GM19324 (cell line): ENCODE data around the gene SGSM1.
"Not testable (repeated sequence)": the region's sequence is repeated elsewhere in the genome, so short reads cannot be mapped to it uniquely, and the experiment has no call there.

Source experiments
- ATAC-seq: cut with Tn5 transposase; IDR thresholded peaks from one replicate; pipeline ENCODE4 v1.9.1; 2021; ENCODE audit warnings: mild to moderate bottlenecking, moderate library complexity; ENCODE audit not compliant: unreplicated experiment, low FRiP score

The SGSM1 gene

DNA sequence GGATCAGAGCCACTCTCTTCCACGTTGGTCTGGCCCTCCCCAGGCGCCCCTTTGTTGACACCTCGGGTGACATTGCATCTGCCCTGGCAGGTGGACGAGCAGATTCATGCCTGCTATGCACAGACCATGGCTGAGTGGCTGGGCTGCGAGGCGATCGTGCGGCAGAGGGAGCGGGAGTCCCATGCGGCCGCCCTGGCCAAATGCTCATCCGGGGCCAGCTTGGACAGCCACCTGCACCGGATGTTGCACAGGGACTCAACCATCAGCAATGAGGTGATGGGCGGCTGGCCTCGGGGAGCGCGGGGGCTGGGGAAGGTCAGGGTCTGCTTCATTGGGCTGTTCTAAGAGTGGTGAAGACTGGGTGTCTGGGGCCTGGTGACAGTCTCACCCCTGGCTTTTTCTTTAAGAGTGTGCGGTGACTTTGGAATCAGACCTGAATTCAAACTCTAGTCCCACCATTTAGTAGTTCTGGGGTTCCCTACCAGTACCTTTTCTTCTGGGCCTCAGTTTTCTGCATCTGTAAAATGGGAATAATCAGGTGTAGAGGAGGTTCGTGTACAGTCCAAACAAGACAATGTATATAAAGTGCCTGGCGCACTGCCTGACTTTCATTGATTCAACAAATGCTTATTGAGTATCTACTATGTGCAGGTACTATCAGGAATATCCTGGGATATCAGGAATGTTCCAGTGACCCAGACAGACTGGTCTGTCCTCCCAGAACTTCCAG lies 87.5 kb downstream of the SGSM1 start:
- no peak for ATAC-seq

DNA sequence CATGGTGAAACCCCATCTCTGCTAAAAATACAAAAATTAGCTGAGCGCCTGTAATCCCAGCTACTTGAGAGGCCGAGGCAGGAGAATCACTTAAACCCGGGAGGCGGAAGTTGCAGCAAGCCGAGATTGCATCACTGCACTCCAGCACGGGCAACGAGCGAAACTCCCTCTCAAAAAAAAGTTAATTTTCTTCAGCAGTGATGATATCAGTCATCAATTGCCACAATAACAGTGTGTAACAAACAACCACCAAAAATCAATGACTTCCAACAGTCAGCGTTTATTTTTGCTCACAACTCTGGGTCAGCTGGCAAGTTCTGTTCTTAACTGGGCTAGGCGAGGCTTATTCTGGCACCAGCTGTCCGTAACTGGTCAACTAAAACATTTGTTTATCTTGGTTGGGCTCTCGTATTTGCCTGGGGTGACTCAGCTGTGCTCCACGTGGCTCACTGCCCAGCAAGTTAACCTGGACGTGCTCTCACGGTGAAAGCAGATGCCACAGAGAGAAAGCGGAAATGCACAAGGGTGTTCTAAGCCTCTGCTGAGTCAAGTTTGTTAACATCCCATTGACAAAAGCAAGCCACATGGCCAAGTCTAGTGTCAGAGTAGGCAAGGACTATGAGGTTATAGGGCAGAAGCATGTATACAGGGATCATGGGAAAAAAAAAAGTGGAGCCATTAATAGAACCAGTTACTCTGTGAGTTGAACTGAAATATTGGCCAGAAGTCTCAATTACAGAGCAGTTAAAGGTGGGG lies 88.4 kb downstream of the SGSM1 start:
- no peak for ATAC-seq

DNA sequence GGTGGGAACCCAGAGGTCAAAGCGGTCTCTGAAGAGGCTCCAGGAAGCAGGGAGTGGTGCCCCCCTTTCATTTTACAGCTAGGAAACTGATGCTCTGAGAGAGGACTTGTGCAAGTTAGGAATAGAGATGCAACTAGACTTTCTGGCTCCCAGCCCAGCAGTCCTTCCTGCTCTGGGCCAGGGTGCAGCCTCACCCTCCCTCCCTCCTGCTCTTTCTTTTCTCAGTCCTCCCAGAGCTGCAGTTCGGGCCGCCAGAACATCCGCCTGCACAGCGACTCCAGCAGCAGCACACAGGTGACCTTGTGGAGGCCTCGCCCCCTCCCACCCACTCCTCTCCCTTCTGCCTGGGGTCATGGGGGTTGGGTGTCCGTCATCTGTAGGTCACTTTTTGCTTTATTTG lies 89.0 kb downstream of the SGSM1 start:
- no peak for ATAC-seq

DNA sequence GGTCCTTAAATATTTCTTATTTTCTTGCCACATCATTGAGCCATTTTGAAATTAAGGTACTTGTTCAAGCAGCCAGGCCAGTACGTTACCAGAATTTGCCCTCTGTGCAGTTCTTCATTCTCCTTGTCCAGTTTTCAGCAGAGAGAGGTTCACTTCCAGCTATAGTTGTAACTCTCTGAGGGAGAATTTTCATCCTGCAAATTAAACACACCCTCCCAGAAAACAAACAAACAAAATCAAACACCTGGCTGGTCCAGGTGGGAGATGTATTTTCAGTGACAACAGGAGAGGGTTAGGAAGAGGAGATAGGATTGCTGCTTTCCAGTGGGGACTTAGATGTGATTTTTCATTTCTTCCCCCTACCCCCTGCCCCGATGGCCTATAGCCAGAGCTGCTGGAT lies 95.4 kb downstream of the SGSM1 start:
- ATAC-seq: no peak

DNA sequence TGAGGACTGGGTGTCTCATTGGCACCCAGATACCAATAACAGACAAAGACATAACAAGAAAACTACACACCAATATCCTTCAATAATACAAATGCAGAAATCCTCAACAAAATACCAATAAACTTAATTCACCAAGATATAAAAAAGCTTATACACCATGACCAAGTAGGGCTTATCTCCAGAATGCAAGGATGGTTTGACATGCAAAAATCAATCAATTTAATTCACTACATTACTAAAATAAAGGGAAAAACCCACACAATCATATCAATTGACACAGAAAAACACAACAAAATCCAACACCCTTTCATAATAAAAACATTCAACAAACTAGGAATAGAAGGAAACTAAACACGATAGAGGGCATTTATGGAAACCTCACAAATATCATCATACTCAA lies 99.9 kb downstream of the SGSM1 start:
- ATAC-seq: no peak

DNA sequence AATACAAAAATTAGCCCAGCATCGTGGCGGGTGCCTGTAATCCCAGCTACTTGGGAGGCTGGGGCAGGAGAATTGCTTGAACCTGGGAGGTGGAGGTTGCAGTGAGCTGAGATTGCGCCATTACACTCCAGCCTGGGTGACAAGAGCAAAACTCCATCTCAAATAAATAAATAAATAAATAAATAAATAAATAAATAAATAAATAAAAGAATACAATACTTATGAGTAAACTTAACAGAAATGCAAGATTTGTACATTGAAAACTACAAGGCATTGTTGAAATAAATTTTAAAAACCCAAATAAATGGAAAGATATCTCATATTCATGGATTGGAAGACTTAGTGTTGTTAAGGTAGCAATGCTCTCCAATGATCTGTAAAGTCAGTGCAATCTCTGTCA lies 101.1 kb downstream of the SGSM1 start:
- not testable (repeated sequence) for ATAC-seq

DNA sequence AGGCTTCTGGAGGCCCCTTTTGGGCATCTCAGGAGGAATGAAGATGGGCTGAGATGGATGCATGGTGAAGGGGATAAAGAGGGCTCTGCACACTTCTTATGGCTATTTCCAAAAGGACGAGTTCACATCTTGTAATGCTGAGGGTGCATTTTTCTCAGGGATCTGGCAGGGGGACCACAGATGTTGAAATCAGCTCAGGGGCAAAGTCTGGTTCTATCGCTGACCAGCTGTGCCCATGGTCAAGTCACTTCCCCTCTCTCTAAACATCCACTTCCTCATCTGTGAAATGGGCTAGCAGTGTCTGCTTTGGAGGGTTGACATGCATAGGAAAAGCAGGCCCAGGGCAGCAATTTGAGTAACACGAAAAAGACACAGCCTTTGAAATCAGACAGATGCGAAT lies 114.0 kb downstream of the SGSM1 start:
- no peak for ATAC-seq

DNA sequence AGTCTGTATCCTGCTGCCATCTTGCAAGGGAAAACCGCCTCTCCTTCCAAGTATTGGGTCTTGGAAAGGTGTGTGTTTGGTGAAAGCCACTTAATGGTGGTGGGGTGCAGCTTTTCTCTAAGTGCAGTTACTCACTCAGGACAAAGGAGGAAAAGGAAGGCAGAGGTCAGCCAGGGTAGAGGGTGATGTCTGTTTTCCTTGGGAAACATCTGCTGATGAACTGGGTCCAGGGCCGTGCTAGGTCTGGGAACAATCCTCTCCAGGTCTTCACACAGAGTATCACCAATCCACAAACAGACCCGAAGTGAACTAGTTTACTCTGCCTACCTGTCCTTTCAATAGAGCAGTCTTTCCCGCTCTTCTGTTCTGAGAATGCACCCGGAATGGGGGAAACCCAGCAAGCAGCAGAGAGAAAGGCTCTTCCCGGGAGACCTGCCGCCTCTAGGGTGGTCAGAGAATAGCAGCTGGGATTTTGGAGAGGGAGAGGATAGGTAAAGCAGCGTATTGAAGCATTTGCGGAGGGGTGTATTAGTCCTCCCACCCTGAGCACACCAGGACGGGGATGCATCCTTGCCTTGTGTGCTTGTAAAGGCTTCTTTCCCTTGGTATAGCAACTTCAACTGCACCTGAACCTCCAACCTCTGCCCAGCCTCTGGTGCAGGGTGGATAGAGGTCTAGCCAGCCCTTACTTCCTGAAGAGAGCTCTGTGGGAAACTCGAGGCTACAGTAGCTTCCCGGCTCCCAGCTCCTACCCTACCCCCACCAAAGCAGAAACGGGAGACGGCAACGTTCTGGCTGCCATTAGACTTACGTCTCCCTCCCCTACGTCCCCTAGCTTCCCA lies 119.8 kb downstream of the SGSM1 start:
- no peak for ATAC-seq

DNA sequence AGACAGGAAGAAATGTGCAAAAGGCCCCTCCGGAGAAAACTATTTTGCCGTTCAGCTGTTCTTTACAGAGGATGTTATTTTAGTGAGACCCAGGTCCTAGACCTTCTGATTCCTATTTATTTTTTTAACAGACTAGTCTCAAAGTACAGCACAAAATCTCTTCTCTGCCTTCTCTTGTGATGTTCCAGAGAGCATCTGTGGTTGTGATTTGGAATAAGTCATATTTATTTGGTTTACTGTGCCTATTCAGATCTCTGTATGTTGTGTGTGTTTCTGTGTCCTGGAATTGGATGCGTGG lies 120.4 kb downstream of the SGSM1 start:
- ATAC-seq: no peak

DNA sequence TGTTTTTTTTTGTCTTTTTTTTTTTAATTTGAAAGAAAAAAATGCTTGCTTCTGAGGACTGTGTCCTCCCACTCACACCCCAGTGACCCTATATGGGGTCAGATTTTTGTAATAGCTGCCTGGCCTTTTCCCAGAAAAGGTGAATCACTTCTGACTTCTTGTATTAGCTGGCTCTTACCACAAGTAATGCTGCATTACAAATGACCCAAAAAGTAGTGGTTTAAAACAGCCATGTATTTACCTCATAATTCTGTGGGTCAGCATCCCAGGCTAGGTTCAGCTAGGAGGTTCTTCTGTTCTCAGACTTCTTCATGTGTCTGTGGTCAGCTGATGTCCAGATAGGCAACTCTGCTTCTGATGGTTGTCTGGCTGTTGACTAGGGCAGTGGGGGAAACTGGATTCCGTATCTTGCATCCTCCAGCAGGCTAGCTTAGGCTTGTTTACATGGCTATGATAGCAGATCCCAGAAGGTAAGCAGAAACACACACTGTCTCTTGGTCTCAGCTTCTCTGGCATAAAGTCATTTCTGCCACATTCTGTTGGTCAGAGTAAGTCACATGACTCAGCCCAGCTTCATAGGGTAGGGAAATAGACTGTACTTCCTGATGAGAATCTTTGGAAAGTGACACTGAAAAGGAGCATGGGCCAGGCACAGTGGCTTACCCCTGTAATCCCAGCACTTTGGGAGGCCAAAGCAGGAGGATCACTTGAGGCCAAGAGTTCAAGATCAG lies 121.0 kb downstream of the SGSM1 start:
- no peak for ATAC-seq

DNA sequence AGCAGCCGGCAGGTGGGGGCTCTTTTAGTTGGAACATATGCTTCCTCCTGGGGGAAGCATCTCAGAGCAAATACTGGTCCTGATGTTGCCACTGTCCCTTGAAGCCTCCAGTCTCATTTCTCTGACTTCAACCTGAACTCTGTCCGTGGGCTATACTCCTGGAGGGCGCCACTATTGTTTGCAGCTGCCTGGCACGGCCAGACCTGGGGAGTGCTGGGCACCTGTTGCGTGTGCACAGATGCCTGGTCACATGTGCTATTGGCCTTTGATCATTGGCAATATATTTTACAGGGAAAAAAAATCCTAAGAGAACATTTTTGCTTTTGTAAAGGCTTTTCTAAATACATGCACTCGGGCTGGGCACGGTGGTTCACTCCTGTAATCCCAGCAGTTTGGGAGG lies 122.3 kb downstream of the SGSM1 start:
- no peak for ATAC-seq

DNA sequence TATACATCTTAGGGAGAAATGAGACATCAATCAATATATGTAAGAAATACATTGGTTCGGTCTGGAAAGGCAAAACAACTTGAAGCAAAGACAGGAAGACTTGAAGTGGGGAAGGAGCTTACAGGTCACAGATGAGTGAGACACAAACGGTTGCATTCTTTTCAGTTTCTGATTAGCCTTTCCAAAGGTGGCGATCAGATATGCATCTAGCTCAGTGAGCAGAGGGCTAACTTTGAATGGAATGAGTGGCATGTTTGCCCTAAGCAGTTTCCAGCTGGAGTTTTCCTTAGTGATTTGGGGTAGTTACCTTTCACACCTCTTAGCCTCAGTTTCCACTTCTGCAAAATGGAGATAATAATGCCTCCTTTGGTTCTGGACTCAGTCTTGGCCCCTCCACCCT lies 124.7 kb downstream of the SGSM1 start:
- ATAC-seq: no peak

DNA sequence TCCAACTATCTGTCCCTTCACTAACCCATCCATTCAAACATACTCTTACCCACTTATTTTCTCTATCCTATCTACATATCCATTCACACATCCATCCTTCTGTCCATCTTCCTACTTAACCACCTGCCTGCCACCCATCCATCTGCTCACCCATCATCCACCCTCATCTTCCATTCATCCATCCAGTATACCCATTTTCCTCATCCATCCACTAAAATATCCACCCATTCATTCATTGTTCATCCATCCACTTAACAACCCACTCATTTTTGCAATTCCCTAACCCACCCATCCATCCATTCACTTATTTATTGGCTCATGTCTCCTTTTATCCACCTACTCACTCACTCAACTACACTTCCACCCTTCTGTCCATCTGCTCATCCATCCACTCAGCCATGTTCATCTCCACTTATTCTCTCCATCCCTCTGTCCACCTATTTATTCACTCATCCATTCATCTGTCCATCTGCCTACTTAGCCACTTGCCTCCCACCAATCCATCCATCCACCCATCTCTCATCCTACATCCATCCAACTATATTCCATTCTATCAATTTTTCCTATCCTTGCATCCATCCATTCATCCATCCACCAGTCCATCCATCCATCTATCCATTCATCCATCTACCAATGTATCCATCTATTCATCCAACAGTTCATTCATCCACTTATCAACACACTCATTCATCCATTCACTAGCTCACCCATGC lies 129.9 kb downstream of the SGSM1 start:
- no peak for ATAC-seq

DNA sequence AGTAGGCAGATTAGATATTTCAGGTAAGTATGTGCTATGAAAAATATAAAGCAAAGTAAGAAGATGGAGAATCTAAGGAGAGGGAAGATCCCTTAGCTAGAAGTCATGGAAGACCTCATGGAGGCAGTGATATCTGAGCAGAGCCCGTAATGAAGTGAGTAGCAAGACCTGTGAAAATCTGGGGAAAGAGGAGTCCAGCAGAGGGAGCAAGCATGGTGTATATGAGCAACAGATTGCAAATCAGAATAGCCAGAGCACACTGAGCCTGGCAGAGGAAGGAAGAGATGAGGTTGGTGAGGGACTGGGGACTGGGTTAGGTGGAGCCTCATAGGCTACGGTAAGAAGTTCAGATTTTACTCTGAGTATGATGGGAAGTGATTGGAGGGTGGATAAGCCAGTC lies 131.1 kb downstream of the SGSM1 start:
- ATAC-seq: no peak

DNA sequence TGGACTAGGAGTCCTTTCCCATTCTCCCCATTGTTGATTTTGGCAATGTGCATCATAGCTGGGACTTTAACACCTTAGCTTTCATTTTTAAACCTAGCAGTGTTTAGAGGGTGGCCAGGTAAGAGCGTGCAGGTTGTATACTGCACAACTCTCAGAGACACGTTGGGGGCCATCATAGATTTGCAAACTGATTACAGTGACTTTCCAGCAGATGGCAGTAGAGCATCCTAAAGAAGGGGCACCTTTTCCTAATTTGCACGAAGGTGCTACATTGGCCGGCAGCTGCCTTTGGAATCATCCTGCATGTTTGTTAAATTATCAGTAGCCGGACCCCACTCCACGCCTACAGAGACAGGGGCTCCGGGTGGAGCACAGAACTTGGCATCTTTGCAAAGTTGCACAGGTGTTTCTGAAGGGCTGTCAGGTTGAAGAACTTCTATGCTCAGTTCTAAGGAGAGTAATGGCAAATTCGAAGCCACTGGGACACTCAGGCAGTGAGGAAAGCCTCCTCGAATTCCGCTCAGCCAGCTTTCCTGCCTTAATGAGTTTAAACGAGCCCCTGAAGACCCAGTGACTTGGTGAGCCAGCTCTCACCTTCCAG lies 132.8 kb downstream of the SGSM1 start:
- ATAC-seq: no peak

DNA sequence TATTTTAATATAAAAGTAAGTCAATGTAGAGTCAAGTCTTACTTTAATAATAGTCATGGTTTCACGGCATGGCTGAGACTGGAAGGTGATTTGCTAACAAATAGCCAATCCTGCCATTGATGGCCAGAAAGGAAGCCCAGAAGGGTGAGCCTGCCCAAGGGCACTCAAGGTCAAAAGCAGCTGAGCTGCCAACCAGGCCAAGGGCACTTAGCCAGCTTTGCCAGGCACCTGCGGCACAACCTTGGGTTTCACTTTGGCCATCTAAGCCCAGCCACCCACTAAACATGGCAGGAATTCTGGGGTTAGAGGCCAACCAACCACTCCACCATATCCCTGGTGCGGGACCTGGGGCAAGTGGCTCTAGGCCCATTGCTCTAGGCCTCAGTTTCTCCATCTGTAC lies 136.3 kb downstream of the SGSM1 start:
- ATAC-seq: no peak

DNA sequence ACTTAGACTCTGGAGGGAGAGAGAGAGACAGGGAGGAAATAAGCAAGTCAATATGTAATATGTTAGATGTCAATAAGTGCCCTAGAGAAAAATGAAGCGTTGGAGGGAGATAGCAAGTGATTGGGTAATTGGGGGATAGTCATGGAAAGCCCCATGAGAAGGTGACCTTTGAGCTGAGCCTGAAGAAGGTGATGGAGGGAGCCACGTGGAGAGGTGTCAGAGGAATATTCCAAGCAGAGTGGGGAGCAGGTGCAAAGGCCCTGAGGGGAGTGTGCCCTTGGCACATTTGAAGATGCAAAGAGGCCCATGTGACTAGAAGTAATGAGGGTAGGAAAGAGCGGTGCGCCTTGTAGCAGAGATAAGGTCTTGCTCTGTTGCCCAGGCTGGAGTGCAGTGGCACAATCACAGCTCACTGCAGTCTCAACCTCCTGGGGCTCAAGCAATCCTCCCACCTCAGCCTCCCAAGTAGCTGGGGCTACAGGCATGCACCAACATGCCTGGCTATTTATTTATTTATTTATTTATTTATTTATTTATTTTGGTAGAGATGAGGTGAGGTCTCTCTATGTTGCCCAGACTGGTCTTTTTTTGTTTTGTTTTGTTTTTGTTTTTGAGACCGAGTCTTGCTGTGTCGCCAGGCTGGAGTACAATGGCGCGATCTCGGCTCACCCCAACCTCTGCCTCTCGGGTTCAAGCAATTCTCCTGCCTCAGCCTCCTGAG lies 138.4 kb downstream of the SGSM1 start:
- no peak for ATAC-seq

DNA sequence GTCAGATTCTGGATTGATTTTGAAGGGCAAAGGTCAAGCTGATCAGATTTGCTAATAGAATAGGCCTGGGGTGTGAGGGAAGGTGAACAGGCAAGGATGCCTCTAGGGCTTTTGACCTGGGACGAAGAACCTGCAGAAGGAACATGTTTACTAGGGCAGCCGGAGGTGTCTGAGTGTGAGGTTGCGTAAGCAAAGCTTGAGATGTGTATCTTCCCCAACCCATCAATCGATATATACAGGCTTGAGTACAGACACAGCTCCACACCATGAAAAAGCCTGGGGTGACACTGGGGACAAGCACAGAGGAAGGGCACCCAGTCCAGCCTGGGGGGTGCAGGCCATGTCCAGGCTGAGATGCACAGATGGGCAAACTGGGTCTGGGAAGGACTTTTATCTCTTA lies 139.4 kb downstream of the SGSM1 start:
- ATAC-seq: no peak

DNA sequence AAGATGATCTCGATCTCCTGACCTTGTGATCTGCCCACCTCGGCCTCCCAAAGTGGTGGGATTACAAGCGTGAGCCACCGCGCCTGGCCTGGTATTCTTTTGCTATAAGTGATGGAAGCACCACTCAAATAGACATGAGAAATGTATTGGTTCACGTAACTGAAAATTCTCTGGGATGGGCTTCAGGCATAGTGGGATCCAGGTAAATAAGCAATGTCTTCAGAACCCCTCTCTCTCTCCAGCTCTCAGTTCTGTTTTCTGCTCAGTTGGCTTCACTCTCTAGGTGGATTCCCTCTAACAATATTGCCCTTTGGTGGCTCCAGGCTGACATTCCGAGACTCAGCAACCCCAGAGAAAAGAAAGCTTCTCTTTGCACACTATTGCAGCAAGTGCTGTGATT lies 141.4 kb downstream of the SGSM1 start:
- ATAC-seq: no peak
